DMS53 treated with DMSO at 0.1 percent for 48 hours (cell line): ENCODE measurements around the gene MTHFS.

Source experiments
- DNase-seq: peaks from one replicate; lab custom pipeline; 2025; ENCODE audit not compliant: unreplicated experiment; lab: John Stamatoyannopoulos, UW

MTHFS gene

DNA sequence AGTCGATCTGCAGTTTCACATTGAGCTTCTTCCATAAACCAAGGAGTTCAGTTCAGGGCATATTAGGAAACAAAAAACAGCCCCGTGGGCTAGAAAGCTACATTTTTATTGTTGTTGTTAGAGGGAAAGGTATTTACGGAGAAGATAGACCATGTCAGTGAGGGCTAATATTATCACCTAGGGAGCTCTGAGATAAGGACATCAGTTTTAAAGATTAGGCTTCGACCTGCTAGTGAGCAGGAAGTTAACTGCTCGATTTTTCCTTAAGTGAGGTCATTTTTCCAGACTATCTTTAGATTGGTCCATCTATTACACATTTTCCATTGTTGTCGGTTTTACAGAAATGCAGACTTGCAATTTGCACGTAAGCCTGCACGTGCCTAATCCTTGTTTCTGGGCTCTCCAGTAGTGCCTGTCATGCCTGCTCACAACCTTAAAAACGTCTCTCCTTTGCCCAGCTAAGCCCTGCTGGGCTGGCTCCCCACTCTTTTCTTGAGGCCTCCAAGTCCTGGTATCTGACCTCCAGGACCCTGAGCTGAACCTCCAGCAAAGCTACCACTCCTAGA, 72.6 kb downstream of the MTHFS start:
- no peak for DNase-seq

DNA sequence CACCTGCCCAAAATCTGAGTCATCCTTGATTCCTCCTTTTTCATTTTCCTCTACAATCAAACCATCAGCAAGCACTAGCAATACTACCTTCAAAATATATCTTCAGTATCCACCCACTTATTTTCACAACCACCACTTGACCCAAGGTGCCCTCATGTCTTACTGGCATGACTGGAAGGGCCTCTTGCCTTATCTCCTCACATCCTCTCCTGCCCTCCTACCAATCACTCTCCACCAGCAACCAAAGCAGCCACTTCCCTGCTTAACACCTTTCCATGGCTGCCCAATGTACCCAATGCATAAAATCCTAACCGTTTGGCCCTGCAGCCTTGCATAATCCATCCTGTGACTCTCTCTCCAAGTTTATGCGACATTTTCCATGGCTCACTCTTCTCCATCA, 76.0 kb downstream of the MTHFS start:
- no peak for DNase-seq

DNA sequence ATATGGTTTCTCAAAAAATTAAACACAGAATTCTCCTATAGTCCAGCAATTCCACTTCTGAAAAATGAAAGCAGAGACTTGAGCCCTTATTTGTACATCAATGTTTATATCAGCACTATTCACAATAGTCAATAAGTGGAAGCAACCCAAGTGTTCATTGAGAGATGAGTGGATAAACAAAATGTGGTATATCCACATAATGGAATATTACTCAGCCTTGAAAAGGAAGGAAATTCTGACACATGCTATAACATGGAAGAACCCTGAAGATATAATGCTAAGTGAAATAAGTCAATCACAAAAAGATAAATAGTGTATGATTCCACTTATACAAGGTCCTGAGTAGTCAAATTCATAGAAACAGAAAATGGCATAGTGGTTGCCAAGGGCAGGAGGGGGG, 76.6 kb downstream of the MTHFS start:
- DNase-seq: no peak

DNA sequence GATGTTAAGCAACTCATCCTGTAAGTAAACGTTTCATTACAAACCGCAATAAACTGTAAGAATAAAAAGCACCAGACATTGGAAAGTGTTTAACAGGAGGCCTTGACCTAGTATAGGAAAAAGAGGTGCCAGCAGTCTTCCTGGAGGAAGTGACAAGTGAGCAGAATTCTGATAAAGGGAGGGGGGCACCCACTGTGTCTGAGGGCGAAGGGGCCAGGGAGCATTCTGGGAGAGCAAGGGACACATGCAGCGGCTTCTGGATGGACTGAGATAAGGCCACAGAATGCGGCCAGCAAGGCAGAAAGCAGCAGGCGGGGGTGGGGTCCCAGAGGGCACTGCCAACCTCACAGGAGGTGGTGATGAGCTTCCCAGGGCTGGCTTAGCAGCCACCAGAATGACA, 80.2 kb downstream of the MTHFS start:
- DNase-seq: no peak

DNA sequence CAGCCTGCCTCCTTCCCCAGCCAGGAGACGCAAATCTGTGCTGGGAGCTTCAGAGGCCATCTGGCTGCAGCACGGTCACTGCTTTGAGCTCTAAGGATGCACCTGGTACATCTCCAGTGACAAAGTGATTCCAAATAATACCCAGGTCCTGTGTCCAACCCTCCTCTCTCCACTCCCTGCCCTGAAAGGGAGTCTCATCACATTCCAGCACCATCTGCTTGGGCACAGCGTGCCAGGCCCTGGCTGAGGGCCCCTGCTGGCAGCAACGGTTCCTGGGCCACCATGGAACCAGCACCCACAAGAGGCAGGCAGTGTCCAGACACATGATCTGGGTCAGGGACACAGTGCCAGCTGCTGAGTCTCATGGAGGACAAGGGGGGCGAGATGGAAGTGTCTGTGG, 81.3 kb downstream of the MTHFS start:
- DNase-seq: no peak

DNA sequence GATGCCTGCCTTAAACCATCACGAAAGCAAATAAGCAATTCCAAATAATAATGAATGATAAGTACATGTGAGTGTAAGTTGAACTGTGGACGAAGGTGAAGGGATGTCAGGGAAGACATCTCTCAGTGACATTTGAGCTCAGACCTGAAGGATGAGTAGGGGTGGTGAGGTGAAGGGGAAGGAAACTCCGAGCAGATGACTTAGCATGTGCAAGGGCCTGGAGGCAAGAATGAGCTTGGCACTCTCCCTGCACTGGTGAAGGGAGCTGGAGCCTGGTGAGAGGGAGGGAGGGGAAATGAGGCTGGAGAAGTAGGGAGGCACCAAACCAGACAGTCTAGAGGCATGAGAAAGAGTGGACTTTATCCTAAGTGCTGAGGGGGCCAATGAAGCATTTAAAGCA, 84.3 kb downstream of the MTHFS start:
- DNase-seq: no peak

DNA sequence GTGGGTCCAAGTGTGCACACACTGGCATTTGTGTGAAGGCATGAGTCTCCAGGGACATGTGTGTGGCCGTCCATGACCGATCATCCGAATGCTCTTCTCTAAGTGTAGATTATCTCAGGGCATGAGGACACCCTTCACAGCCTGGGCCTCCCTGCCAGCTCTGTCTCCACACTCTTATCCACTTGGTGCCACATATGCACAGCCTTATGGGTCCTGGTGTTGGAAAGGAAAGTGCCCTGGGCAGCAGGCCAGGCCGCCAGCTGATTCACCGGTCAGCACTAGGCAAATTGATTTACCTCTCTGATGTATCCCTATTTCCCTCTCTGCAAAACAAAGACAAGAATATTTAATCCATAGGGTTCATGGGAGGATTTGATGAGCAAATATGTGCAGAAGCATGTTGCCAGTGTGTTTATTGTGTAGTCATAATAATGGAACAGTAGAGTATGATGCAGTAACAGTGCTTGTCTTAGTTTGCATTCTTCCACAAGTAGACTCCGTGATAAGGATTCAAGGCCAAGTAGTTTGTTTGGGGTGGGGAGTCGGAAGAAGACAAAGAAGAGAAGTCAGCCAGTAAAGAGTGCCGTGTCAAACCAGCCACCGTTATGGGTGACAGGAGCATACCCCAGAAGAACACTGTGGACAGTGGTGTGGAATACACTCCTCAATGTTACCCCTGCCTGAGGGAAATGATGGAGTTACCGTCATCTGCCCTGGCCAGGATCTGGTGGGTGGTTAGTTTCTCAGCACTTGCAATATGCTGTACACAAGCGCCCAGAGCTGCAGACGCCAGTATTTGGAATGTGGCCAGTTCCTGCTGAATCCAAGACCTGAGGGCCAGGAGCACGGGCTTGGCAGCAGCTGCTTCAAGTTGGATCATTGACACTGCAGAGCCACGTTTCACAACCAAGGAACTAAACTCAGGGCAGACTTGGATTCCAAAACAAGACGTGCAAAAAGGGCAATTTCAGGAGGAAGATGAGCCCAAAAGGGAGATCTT, 85.1 kb downstream of the MTHFS start:
- DNase-seq: no peak

DNA sequence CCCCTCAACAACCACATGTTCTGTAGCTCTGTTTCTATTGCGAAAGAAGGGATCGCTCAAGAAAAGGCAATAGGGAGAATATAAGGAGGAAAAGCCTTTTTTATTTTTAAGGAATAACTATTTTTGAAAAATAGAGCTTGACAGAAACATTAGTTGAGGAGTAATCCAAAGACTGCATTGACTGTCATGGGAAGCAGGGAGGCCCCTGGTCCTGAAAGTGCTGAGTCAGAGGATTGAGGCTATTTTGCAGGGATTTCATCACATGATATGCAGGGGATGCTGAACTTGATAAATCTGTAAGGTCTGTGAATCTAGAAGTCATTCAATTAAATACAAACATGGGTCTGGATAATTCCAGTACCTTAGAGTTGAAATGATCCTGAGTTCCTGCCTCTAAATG, 92.0 kb downstream of the MTHFS start:
- no peak for DNase-seq

DNA sequence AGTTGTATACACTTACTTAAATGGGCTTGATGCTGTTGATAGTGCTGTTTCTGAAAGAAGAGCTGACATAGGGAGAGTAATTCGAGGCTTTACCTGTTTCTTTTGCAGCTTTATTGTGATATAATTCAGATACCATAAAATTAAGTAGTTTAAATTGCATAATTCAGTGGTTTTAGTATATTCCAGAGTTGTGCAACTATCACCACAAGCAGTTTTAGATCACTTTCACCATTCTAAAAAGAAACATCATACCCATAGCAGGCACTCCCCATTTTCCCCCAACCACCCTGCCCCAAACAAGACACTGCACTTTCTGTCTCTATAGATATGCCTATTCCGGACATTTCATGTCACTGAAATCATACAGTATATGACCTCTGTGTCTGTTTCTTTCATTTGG, 98.5 kb downstream of the MTHFS start:
- DNase-seq: no peak
